ENCODE measurements around the gene SSX2IP. TPM values are rescaled to one million over a fixed set of nuclear protein-coding genes. Genes with fewer than 3 reads are reported as not detected.

Gene SSX2IP
- total RNA-seq, 1 donor from 2014 or later, result 2.3 TPM

- intact Hi-C loops (cut with DNase I), result no loop called here
- no peaks in the 10 kb centered on the region for H3K27me3 ChIP-seq
- no peak for TF ChIP-seq CTCF (IDR thresholded peaks at IDR 0.05)
- H3K27ac ChIP-seq, result no peak overlapping the region
- H3K4me1 ChIP-seq, result no peaks in the 10 kb centered on the region
- no peak for DNase-seq (ENCODE audit: low spot score in 2 of 2)
- no peak overlapping the region for H3K4me3 ChIP-seq
- no peaks in the 10 kb centered on the region for H3K36me3 ChIP-seq
- H3K9me3 ChIP-seq, result no peaks in the 10 kb centered on the region
These were observed 78.5 kb downstream of the SSX2IP start for GRCh38 chr1:84611796-84612195.

GRCh38 chr1:84611091-84611490, 79.2 kb downstream of the SSX2IP start:
- DNase-seq (ENCODE audit: low spot score in 2 of 2), result no peak
- Histone ChIP-seq H3K36me3 (no peaks in the 10 kb centered on the region), H3K27me3 (no peaks in the 10 kb centered on the region), H3K4me1 (no peaks in the 10 kb centered on the region), H3K27ac (no peak overlapping the region), H3K4me3 (no peak overlapping the region), H3K9me3 (no peaks in the 10 kb centered on the region)
- intact Hi-C loops (cut with DNase I), result no loop called here
- no peak for TF ChIP-seq CTCF (IDR thresholded peaks at IDR 0.05)

DNA sequence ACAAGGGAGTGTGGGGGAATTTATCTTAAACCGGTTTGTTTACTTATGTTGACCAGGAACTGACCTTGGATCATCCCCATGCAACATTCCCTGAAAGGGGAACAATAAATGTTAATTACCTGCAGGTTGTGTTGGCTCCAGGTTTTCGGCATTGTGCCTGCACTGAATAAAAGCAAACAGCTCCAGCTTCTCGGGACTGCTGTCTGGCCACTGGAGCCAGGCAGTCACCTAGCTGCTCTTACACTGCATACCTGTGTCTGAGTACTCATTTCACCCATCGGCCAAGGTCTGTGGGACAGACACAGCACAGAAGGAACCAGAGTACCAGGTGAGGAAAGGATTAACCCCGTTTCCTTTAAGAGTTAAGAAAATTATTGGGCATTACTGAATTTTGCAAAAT, 83.3 kb downstream of the SSX2IP start:
- TF ChIP-seq CTCF (IDR thresholded peaks at IDR 0.05), result no peak
- intact Hi-C loops (cut with DNase I), result loop anchor here (5.0 to 10.0 kb wide), 3 partner anchors 52 to 465 kb away; partner anchors contain the start of gene PRKACB

GRCh38 chr1:84605157-84605556, 85.1 kb downstream of the SSX2IP start:
- no peaks in the 10 kb centered on the region for H3K27me3 ChIP-seq
- no peak overlapping the region for H3K4me3 ChIP-seq
- H3K4me1 ChIP-seq, result peaks cover 0 to 5% of the 10 kb centered on the region in 2 donors
- intact Hi-C loops (cut with DNase I), result loop anchor here (5.0 to 10.0 kb wide), 3 partner anchors 50 to 463 kb away; partner anchors contain the start of gene PRKACB
- H3K27ac ChIP-seq, result peak overlapping the region; percentile 30 to 94
- no peak for TF ChIP-seq CTCF (IDR thresholded peaks at IDR 0.05)
- DNase-seq (ENCODE audit: low spot score in 2 of 2), result no peak
- H3K36me3 ChIP-seq, result no peaks in the 10 kb centered on the region
- H3K9me3 ChIP-seq, result no peaks in the 10 kb centered on the region

More for the DNA sequence above, 83.3 kb downstream of the SSX2IP start:
- H3K4me3 ChIP-seq, result no peak overlapping the region
- no peaks in the 10 kb centered on the region for H3K27me3 ChIP-seq
- no peaks in the 10 kb centered on the region for H3K36me3 ChIP-seq
- H3K9me3 ChIP-seq, result no peaks in the 10 kb centered on the region
- H3K4me1 ChIP-seq, result peaks cover 0 to 5% of the 10 kb centered on the region in 2 donors
- no peak overlapping the region for H3K27ac ChIP-seq
- no peak for DNase-seq (ENCODE audit: low spot score in 2 of 2)

DNA sequence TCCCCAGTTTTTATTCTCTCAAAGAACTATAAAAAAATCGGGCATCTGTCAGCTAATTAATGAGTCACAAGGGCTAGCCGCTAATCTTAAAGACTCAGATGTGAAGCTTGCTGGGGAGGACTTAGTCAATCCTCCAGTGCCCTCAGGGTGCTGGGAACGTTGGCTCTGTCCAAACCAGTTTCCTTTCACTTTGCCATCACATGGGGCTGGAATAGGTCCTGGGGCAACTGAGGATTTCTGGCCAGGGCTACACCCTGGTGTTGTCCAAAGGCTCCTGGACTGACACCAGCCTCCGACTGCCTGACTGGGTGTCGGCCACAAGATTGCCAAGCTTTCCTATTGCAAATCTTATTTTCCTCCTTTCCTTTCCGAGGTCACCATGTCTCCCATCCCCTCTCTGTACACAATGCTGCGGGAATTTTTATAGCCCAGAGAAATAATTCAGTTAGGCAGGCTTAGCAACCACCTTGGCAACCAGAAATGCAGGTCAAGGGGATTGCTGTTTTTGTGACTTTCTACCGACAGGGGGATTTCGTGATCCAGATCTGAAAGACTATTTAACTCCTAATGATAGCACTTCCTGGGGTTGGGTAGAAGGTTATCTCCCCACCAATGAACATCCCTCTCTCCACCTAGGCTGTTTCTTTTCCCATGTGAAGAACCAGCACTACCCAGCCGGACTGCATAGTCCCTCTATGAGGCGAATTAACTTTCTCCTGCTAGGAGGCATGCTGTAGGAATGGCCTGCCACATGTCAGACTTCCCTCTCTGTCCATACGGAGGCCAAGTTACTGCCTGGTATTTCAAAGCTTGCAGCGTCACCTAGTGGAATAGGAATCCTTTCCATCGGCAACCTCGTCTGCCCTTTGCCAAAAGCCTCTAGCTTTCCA, 86.1 kb downstream of the SSX2IP start:
- no peaks in the 10 kb centered on the region for H3K36me3 ChIP-seq
- no peaks in the 10 kb centered on the region for H3K9me3 ChIP-seq
- H3K27me3 ChIP-seq, result no peaks in the 10 kb centered on the region
- intact Hi-C loops (cut with DNase I), result loop anchor here (1.0 to 10.0 kb wide), 6 partner anchors 30 to 602 kb away; partner anchors contain the start of genes CTBS, GNG5 and SPATA1
- H3K4me1 ChIP-seq, result peaks cover 3 to 11% of the 10 kb centered on the region in 2 donors
- peak overlapping the region; percentile 49 to 55 for H3K4me3 ChIP-seq
- TF ChIP-seq CTCF (IDR thresholded peaks at IDR 0.05), result peak; percentile 68 to 81 (median 77)
- peak overlapping the region; percentile 87 to 94 for H3K27ac ChIP-seq
- peak; percentile 52 to 83 for DNase-seq (ENCODE audit: low spot score in 2 of 2)
